GM12878 (cell line): ENCODE results near the gene SLC1A6. TPM values are rescaled to one million over a fixed set of nuclear protein-coding genes. Genes with fewer than 3 reads are reported as not detected.

Experiments used
- ATAC-seq: fragments of 200-7000 bp; cut with Tn5 transposase; 3 replicates; pipeline ENCODE4 v1.9.1; 2020; ENCODE audit warnings: mild to moderate bottlenecking, moderate library complexity
- BruUV-seq: library from RNA; stranded (reverse); fragments of 400-500 nt; replicated peaks from 2 replicates; lab custom pipeline; 2021; lab: Mats Ljungman, UMichigan
- CTCF ChIA-PET: fragments of 300-600 bp; sonication (Branson Sonifier 250); formaldehyde crosslinking; extraction: SDS; loops from one replicate; lab custom pipeline; 2021; ENCODE audit warnings: inconsistent platforms; lab: Yijun Ruan, JAX
- POLR2A ChIA-PET: fragments of 350-600 bp; formaldehyde crosslinking; extraction: SDS; loops from one replicate; lab custom pipeline; 2021; ENCODE audit warnings: inconsistent platforms; lab: Charles Lee
- RAD21 ChIA-PET: fragments of 300-600 bp; sonication (Branson Sonifier 250); formaldehyde crosslinking; loops from one replicate; lab custom pipeline; 2023; ENCODE audit warnings: antibody characterized with exemption; ENCODE audit not compliant: unreplicated experiment; lab: Charles Lee
- SMC1A ChIA-PET: fragments of 300-600 bp; sonication (Branson Sonifier 250); formaldehyde crosslinking; loops from one replicate; lab custom pipeline; 2023; ENCODE audit not compliant: unreplicated experiment, uncharacterized antibody; lab: Charles Lee
- DNase-seq: peaks from one replicate; pipeline ENCODE4 v3.0.0-alpha.2; 2011; ENCODE audit warnings: low read depth, low spot score
- FAIRE-seq: peaks from 3 replicates; lab custom pipeline; 2011; peaks lifted over from hg19 to GRCh38; lab: Jason Lieb, UNC
- H2AFZ ChIP-seq: 2 replicates; pipeline ENCODE4 v1.6.0; 2011; ENCODE audit warnings: low read depth, low read length, control low read depth; ENCODE audit not compliant: control insufficient read depth
- H3K27ac ChIP-seq: 2 replicates; pipeline ENCODE4 v1.5.1; 2011; ENCODE audit warnings: control low read depth; ENCODE audit not compliant: control insufficient read depth, insufficient read depth
- H3K27me3 ChIP-seq, 2 experiments: replicated peaks in 1 of 2; 2 replicates each; pipeline versions ENCODE4 v1.6.0 to v1.6.1; 2011; ENCODE audit warnings: low read length in 1 of 2; ENCODE audit not compliant: control insufficient read depth in 2 of 2, insufficient read depth in 2 of 2
- H3K36me3 ChIP-seq, 2 experiments: 2 replicates each; pipeline ENCODE4 v1.5.1; 2011; ENCODE audit warnings: low read length in 1 of 2; ENCODE audit not compliant: control insufficient read depth in 2 of 2, insufficient read depth in 2 of 2
- H3K4me1 ChIP-seq: 2 replicates; pipeline ENCODE4 v1.6.1; 2011; ENCODE audit warnings: mild to moderate bottlenecking, low read length, moderate library complexity, mixed read lengths; ENCODE audit not compliant: control insufficient read depth, insufficient read depth
- H3K4me2 ChIP-seq: 2 replicates; pipeline ENCODE4 v1.6.0; 2011; ENCODE audit warnings: control low read depth; ENCODE audit not compliant: control insufficient read depth, insufficient read depth
- H3K4me3 ChIP-seq: fragments of 200-600 bp; sonication (generic); 2 replicates; pipeline ENCODE4 v1.5.1; 2016
- H3K79me2 ChIP-seq: 2 replicates; pipeline ENCODE4 v1.6.0; 2011; ENCODE audit warnings: low read length; ENCODE audit not compliant: control insufficient read depth, insufficient read depth
- H3K9ac ChIP-seq: 2 replicates; pipeline ENCODE4 v1.8.0; 2011; ENCODE audit warnings: low read length, control low read depth, mixed read lengths; ENCODE audit not compliant: control insufficient read depth, insufficient read depth
- H3K9me3 ChIP-seq: replicated peaks from 3 replicates; pipeline ENCODE4 v1.5.1; 2011; ENCODE audit warnings: mild to moderate bottlenecking, low read length; ENCODE audit not compliant: control insufficient read depth, insufficient read depth
- H4K20me1 ChIP-seq: 2 replicates; pipeline ENCODE4 v1.6.0; 2011; ENCODE audit not compliant: control insufficient read depth, insufficient read depth
- ATF7 ChIP-seq: fragments of 450-650 bp; IDR thresholded peaks from 2 replicates; pipeline ENCODE4 v1.6.1; 2016; ENCODE audit warnings: low read depth, mild to moderate bottlenecking
- CBFB ChIP-seq: IDR thresholded peaks from 2 replicates; pipeline ENCODE4 v1.6.1; 2016; ENCODE audit warnings: antibody characterized with exemption, low read depth
- CBX5 ChIP-seq: sonication (generic); IDR thresholded peaks from 2 replicates; pipeline ENCODE4 v1.6.1; 2016; ENCODE audit warnings: low read depth, moderate library complexity, mild to moderate bottlenecking, inconsistent platforms
- CEBPB ChIP-seq, 2 experiments: fragments of 150-350 bp in 1 of 2; IDR thresholded peaks; 2 replicates each; pipeline ENCODE4 v1.6.1; 2012 to 2014; ENCODE audit warnings: low read depth in 2 of 2, low read length in 2 of 2, borderline replicate concordance in 1 of 2, inconsistent platforms in 1 of 2
- ESRRA ChIP-seq: IDR thresholded peaks from 2 replicates; pipeline ENCODE4 v1.6.1; 2012; ENCODE audit warnings: mild to moderate bottlenecking, low read length, improper control_type of control experiment
- NFYB ChIP-seq: IDR thresholded peaks from 2 replicates; pipeline ENCODE4 v1.6.1; 2011; ENCODE audit warnings: low read depth, mild to moderate bottlenecking, low read length, improper control_type of control experiment, moderate library complexity; ENCODE audit not compliant: insufficient read depth
- POLR2AphosphoS5 ChIP-seq: IDR thresholded peaks from 2 replicates; pipeline ENCODE4 v1.6.1; 2011; ENCODE audit warnings: mild to moderate bottlenecking, low read length, inconsistent platforms
- RCOR1 ChIP-seq: conservative IDR thresholded peaks from 2 replicates; pipeline ENCODE4 v1.6.1; 2012; ENCODE audit warnings: low read depth, low read length, improper control_type of control experiment
- RELB ChIP-seq: fragments of 450-650 bp; IDR thresholded peaks from 2 replicates; pipeline ENCODE4 v1.6.1; 2017; ENCODE audit warnings: low read depth, mild to moderate bottlenecking, moderate library complexity
- SP1 ChIP-seq: IDR thresholded peaks from one replicate; pipeline ENCODE4 v1.6.1; 2011; ENCODE audit warnings: low read depth, low read length
- SREBF2 ChIP-seq: IDR thresholded peaks from 2 replicates; pipeline ENCODE4 v1.6.1; 2012; ENCODE audit warnings: mild to moderate bottlenecking, low read length
- TCF3 ChIP-seq: IDR thresholded peaks from 2 replicates; pipeline ENCODE4 v1.6.1; 2012; ENCODE audit warnings: low read depth, mild to moderate bottlenecking, low read length, borderline replicate concordance; ENCODE audit not compliant: insufficient read depth
- YY1 ChIP-seq: IDR thresholded peaks from 2 replicates; pipeline ENCODE4 v1.6.1; 2011; ENCODE audit warnings: low read depth, mild to moderate bottlenecking, low read length
- ZBTB4 ChIP-seq: fragments of 450-650 bp; formaldehyde crosslinking; IDR thresholded peaks from 2 replicates; pipeline ENCODE4 v1.4.0; 2022; ENCODE audit warnings: mild to moderate bottlenecking, moderate library complexity
- ZBTB40 ChIP-seq: fragments of 450-650 bp; IDR thresholded peaks from 2 replicates; pipeline ENCODE4 v1.6.1; 2016; ENCODE audit warnings: mild to moderate bottlenecking, moderate library complexity, borderline replicate concordance
- WGBS: methylation state at CpG from one replicate; pipeline ENCODE4 v1.1.6; 2016; ENCODE audit warnings: low lambda C conversion rate; ENCODE audit not compliant: insufficient replicate concordance, insufficient coverage; ENCODE audit errors: missing lambda C conversion rate; 5-methylcytosine and 5-hydroxymethylcytosine counted together
- in situ Hi-C: fragments of 300-500 bp; cut with MboI; formaldehyde crosslinking; loops from 9 replicates; pipeline ENCODE4 v1.14.3; 2018; ENCODE audit warnings: mixed read lengths
- intact Hi-C: fragments of 100-400 bp; cut with micrococcal nuclease; formaldehyde crosslinking; loops from one replicate; pipeline ENCODE4 v1.14.2; 2022; ENCODE audit not compliant: unreplicated experiment
- polyA plus RNA-seq, 11 experiments: library from polyadenylated mRNA; depleted of rRNA in 4 of 11; unstranded in 6 of 11; stranded (reverse) in 5 of 11; fragments of >200 nt; fragmentation: Nextera tagmentation in 4 of 11; fragmentation: Illumina TruSeq in 1 of 11; extraction: Ambion mirVana in 4 of 11; extraction: Trizol in 1 of 11; gene quantifications; 1 replicate in 1 of 11; 2 replicates in 10 of 11; pipeline versions ENCODE4 v1.2.1 to v1.2.3, GENCODE V29; 2011 to 2016; ENCODE audit warnings: inconsistent platforms in 2 of 11, missing spikeins in 2 of 11, low read depth in 1 of 11
- total RNA-seq, 4 experiments: library from RNA; depleted of rRNA in 3 of 4; stranded (reverse); fragments of >200 nt in 3 of 4; fragmentation: Illumina TruSeq in 1 of 4; extraction: Trizol in 1 of 4; gene quantifications; 2 replicates each; pipeline versions ENCODE4 v1.2.1 to v1.2.3, GENCODE V29; 2013 to 2021

The SLC1A6 gene
- total and polyA plus RNA-seq, 10 of the 15 experiments (the other 5 are each of a cell fraction or from before 2014, with no cell fraction given), result 0.06 TPM; not detected in 9

GRCh38 chr19:14949876-14950275 is 29.8 kb downstream of the SLC1A6 start:
- no peak overlapping the region for H3K4me3 ChIP-seq
- H3K36me3 ChIP-seq, result no peaks in the 10 kb centered on the region
- BruUV-seq, result no TSS peak
- H3K79me2 ChIP-seq, result no peaks in the 10 kb centered on the region
- intact Hi-C loops, result no loop called here
- H3K4me1 ChIP-seq, result no peaks in the 10 kb centered on the region
- no peak overlapping the region for H3K27ac ChIP-seq
- no peak overlapping the region for H3K4me2 ChIP-seq
- SMC1A ChIA-PET, result no interaction called here
- no peak for TF ChIP-seq SP1
- no peak for TF ChIP-seq NFYB
- no peak for TF ChIP-seq CBFB
- no peak for TF ChIP-seq RELB
- no peak for TF ChIP-seq ZBTB4 (CRISPR knock-in tag)
- no peak for TF ChIP-seq POLR2AphosphoS5
- no peak for TF ChIP-seq RCOR1
- no peak for TF ChIP-seq TCF3
- no peak for TF ChIP-seq SREBF2
- TF ChIP-seq ESRRA, result no peak
- TF ChIP-seq CEBPB (IDR thresholded peaks at IDR 0.05; ENCODE audit: borderline replicate concordance in 1 of 2, low read depth in 2 of 2, low read length in 2 of 2), result no peak
- no peak for TF ChIP-seq YY1
- no peak for TF ChIP-seq ATF7
- no peak for TF ChIP-seq ZBTB40
- no peak for TF ChIP-seq CBX5
- RAD21 ChIA-PET, result no interaction called here
- FAIRE-seq, result no peak
- H2AFZ ChIP-seq, result no peak overlapping the region
- in situ Hi-C loops, result no loop called here
- ATAC-seq, result no peak
- no peaks in the 10 kb centered on the region for H3K9me3 ChIP-seq
- CTCF ChIA-PET, result no interaction called here
- no peak for DNase-seq
- H4K20me1 ChIP-seq, result no peaks in the 10 kb centered on the region
- POLR2A ChIA-PET, result no interaction called here
- no peaks in the 10 kb centered on the region for H3K27me3 ChIP-seq
- WGBS, result 2% methylated on average over 5 of the region's 8 CpGs
- no peak overlapping the region for H3K9ac ChIP-seq
